T-helper 1 cell treated with Interleukin-12 subunit alpha and Interleukin-12 subunit beta and Interleukin-4 antibody, amounts not matched to agents 30 μg/mL and 1 μg/mL, for 36 hours (primary cell): ENCODE measurements around the gene CRHR1.

Source experiments
- H3K27ac Mint-ChIP-seq: one replicate; pipeline ENCODE4 v1.8.0; 2021; ENCODE audit warnings: mild to moderate bottlenecking, mixed read lengths
- H3K27me3 Mint-ChIP-seq: one replicate; pipeline ENCODE4 v1.8.0; 2021; ENCODE audit warnings: low read depth, mixed read lengths
- H3K36me3 Mint-ChIP-seq: one replicate; pipeline ENCODE4 v1.8.0; 2021; ENCODE audit warnings: low read depth, mixed read lengths
- H3K4me1 Mint-ChIP-seq: one replicate; pipeline ENCODE4 v1.8.0; 2021; ENCODE audit warnings: low read depth, mixed read lengths
- H3K4me3 Mint-ChIP-seq: one replicate; pipeline ENCODE4 v1.8.0; 2021; ENCODE audit warnings: mild to moderate bottlenecking, moderate library complexity, mixed read lengths
- H3K9me3 Mint-ChIP-seq: one replicate; pipeline ENCODE4 v1.8.0; 2021; ENCODE audit warnings: mixed read lengths

CRHR1 gene

GRCh38 chr17:45751466-45751865, 32.7 kb upstream of the CRHR1 start:
- H3K36me3 Mint-ChIP-seq: no peaks in the 10 kb centered on the region
- H3K9me3 Mint-ChIP-seq: no peaks in the 10 kb centered on the region
- H3K4me3 Mint-ChIP-seq: no peak overlapping the region
- no peaks in the 10 kb centered on the region for H3K4me1 Mint-ChIP-seq
- no peak overlapping the region for H3K27ac Mint-ChIP-seq
- peaks cover 4% of the 10 kb centered on the region for H3K27me3 Mint-ChIP-seq

- Mint-ChIP-seq H3K4me3 (no peak overlapping the region), H3K36me3 (no peaks in the 10 kb centered on the region), H3K27me3 (peaks cover 4% of the 10 kb centered on the region), H3K4me1 (no peaks in the 10 kb centered on the region), H3K27ac (no peak overlapping the region), H3K9me3 (no peaks in the 10 kb centered on the region)
These were observed 31.9 kb upstream of the CRHR1 start for GRCh38 chr17:45752246-45752645.

GRCh38 chr17:45753645-45754225, 30.4 kb upstream of the CRHR1 start:
- no peaks in the 10 kb centered on the region for H3K4me1 Mint-ChIP-seq
- peaks cover 4% of the 10 kb centered on the region for H3K27me3 Mint-ChIP-seq
- H3K4me3 Mint-ChIP-seq: no peak overlapping the region
- no peaks in the 10 kb centered on the region for H3K36me3 Mint-ChIP-seq
- H3K9me3 Mint-ChIP-seq: no peaks in the 10 kb centered on the region
- H3K27ac Mint-ChIP-seq: no peak overlapping the region

GRCh38 chr17:45755050-45755449, 29.1 kb upstream of the CRHR1 start:
- Mint-ChIP-seq H3K9me3 (no peaks in the 10 kb centered on the region), H3K27ac (no peak overlapping the region), H3K36me3 (no peaks in the 10 kb centered on the region), H3K4me1 (no peaks in the 10 kb centered on the region), H3K4me3 (no peak overlapping the region), H3K27me3 (no peaks in the 10 kb centered on the region)

GRCh38 chr17:45756266-45756991, 27.7 kb upstream of the CRHR1 start:
- H3K4me1 Mint-ChIP-seq: no peaks in the 10 kb centered on the region
- no peak overlapping the region for H3K4me3 Mint-ChIP-seq
- H3K9me3 Mint-ChIP-seq: no peaks in the 10 kb centered on the region
- no peaks in the 10 kb centered on the region for H3K36me3 Mint-ChIP-seq
- H3K27ac Mint-ChIP-seq: no peak overlapping the region
- no peaks in the 10 kb centered on the region for H3K27me3 Mint-ChIP-seq

- Mint-ChIP-seq H3K36me3 (no peaks in the 10 kb centered on the region), H3K4me3 (no peak overlapping the region), H3K27me3 (no peaks in the 10 kb centered on the region), H3K27ac (no peak overlapping the region), H3K4me1 (no peaks in the 10 kb centered on the region), H3K9me3 (no peaks in the 10 kb centered on the region)
These were observed 26.5 kb upstream of the CRHR1 start for GRCh38 chr17:45757431-45758218.

GRCh38 chr17:45758544-45758943, 25.6 kb upstream of the CRHR1 start:
- Mint-ChIP-seq H3K36me3 (no peaks in the 10 kb centered on the region), H3K4me1 (no peaks in the 10 kb centered on the region), H3K9me3 (no peaks in the 10 kb centered on the region), H3K27ac (no peak overlapping the region), H3K4me3 (no peak overlapping the region), H3K27me3 (no peaks in the 10 kb centered on the region)

- no peak overlapping the region for H3K27ac Mint-ChIP-seq
- no peaks in the 10 kb centered on the region for H3K27me3 Mint-ChIP-seq
- no peaks in the 10 kb centered on the region for H3K9me3 Mint-ChIP-seq
- no peak overlapping the region for H3K4me3 Mint-ChIP-seq
- H3K36me3 Mint-ChIP-seq: no peaks in the 10 kb centered on the region
- no peaks in the 10 kb centered on the region for H3K4me1 Mint-ChIP-seq
These were observed 24.4 kb upstream of the CRHR1 start for GRCh38 chr17:45759761-45760160.

- peaks cover 6% of the 10 kb centered on the region for H3K27me3 Mint-ChIP-seq
- H3K36me3 Mint-ChIP-seq: no peaks in the 10 kb centered on the region
- no peaks in the 10 kb centered on the region for H3K4me1 Mint-ChIP-seq
- H3K4me3 Mint-ChIP-seq: no peak overlapping the region
- H3K9me3 Mint-ChIP-seq: no peaks in the 10 kb centered on the region
- H3K27ac Mint-ChIP-seq: no peak overlapping the region
These were observed 22.1 kb upstream of the CRHR1 start for GRCh38 chr17:45761957-45762565.

GRCh38 chr17:45763182-45763581, 20.9 kb upstream of the CRHR1 start:
- H3K27me3 Mint-ChIP-seq: peaks cover 11% of the 10 kb centered on the region

GRCh38 chr17:45764479-45764878, 19.6 kb upstream of the CRHR1 start:
- Mint-ChIP-seq H3K27ac (no peak overlapping the region), H3K4me3 (no peak overlapping the region), H3K9me3 (no peaks in the 10 kb centered on the region), H3K4me1 (no peaks in the 10 kb centered on the region), H3K36me3 (no peaks in the 10 kb centered on the region), H3K27me3 (peaks cover 11% of the 10 kb centered on the region)

More at GRCh38 chr17:45763182-45763581, 20.9 kb upstream of the CRHR1 start:
- Mint-ChIP-seq H3K36me3 (no peaks in the 10 kb centered on the region), H3K27ac (no peak overlapping the region), H3K4me3 (no peak overlapping the region), H3K4me1 (no peaks in the 10 kb centered on the region), H3K9me3 (no peaks in the 10 kb centered on the region)

GRCh38 chr17:45768000-45768399, 16.1 kb upstream of the CRHR1 start:
- Mint-ChIP-seq H3K36me3 (no peaks in the 10 kb centered on the region), H3K27ac (no peak overlapping the region), H3K4me1 (no peaks in the 10 kb centered on the region), H3K27me3 (peaks cover 28% of the 10 kb centered on the region), H3K9me3 (no peaks in the 10 kb centered on the region), H3K4me3 (no peak overlapping the region)

GRCh38 chr17:45770632-45771270, 13.4 kb upstream of the CRHR1 start:
- Mint-ChIP-seq H3K9me3 (no peaks in the 10 kb centered on the region), H3K27ac (no peak overlapping the region), H3K36me3 (no peaks in the 10 kb centered on the region), H3K4me1 (no peaks in the 10 kb centered on the region), H3K4me3 (no peak overlapping the region), H3K27me3 (peaks cover 28% of the 10 kb centered on the region)

GRCh38 chr17:45771271-45771959, 12.7 kb upstream of the CRHR1 start:
- no peak overlapping the region for H3K27ac Mint-ChIP-seq
- peaks cover 27% of the 10 kb centered on the region for H3K27me3 Mint-ChIP-seq

More at GRCh38 chr17:45771271-45771959, 12.7 kb upstream of the CRHR1 start:
- Mint-ChIP-seq H3K36me3 (no peaks in the 10 kb centered on the region), H3K4me3 (no peak overlapping the region), H3K9me3 (no peaks in the 10 kb centered on the region), H3K4me1 (no peaks in the 10 kb centered on the region)
